GM23338 (cell line): ENCODE measurements around the gene PIGR. TPM values are rescaled to one million over a fixed set of nuclear protein-coding genes. Genes with fewer than 3 reads are reported as not detected.

Experiments used
- ATAC-seq: fragments of 200-7000 bp; cut with Tn5 transposase; 3 replicates; pipeline ENCODE4 v1.9.1; 2020
- DNase-seq: peaks from one replicate; pipeline ENCODE4 v3.0.0-alpha.2; 2015; ENCODE audit warnings: low spot score
- H2AFZ ChIP-seq: fragments of 200-600 bp; sonication (generic); 2 replicates; pipeline ENCODE4 v1.8.0; 2016; ENCODE audit warnings: antibody characterized with exemption, mild to moderate bottlenecking, moderate library complexity
- H3F3A ChIP-seq: fragments of 200-600 bp; sonication (generic); replicated peaks from 2 replicates; pipeline ENCODE4 v1.8.0; 2017; ENCODE audit warnings: antibody characterized with exemption, mixed run types, low read depth
- H3K27ac ChIP-seq: fragments of 200-600 bp; sonication (generic); 2 replicates; pipeline ENCODE4 v1.6.1; 2016; ENCODE audit warnings: low read depth
- H3K27me3 ChIP-seq: fragments of 200-600 bp; sonication (generic); 2 replicates; pipeline ENCODE4 v1.8.0; 2016; ENCODE audit warnings: mild to moderate bottlenecking, mixed run types, moderate library complexity; ENCODE audit not compliant: insufficient read depth
- H3K36me3 ChIP-seq: fragments of 200-600 bp; sonication (generic); 2 replicates; pipeline ENCODE4 v1.8.0; 2016; ENCODE audit warnings: mild to moderate bottlenecking; ENCODE audit not compliant: insufficient read depth
- H3K4me1 ChIP-seq: fragments of 200-600 bp; sonication (generic); 2 replicates; pipeline ENCODE4 v1.8.0; 2016; ENCODE audit warnings: mild to moderate bottlenecking, moderate library complexity; ENCODE audit not compliant: insufficient read depth
- H3K4me2 ChIP-seq: fragments of 200-600 bp; sonication (generic); 2 replicates; pipeline ENCODE4 v1.7.1; 2017; ENCODE audit warnings: mixed run types
- H3K4me3 ChIP-seq: fragments of 200-600 bp; sonication (generic); 2 replicates; pipeline ENCODE4 v1.6.1; 2016; ENCODE audit warnings: mixed run types
- H3K79me2 ChIP-seq: fragments of 200-600 bp; sonication (generic); replicated peaks from 2 replicates; pipeline ENCODE4 v1.8.0; 2017; ENCODE audit warnings: mild to moderate bottlenecking; ENCODE audit not compliant: insufficient read depth
- H3K9me2 ChIP-seq: fragments of 200-600 bp; sonication (generic); 2 replicates; pipeline ENCODE4 v1.8.0; 2017; ENCODE audit not compliant: insufficient read depth
- H4K20me1 ChIP-seq: fragments of 200-600 bp; sonication (generic); replicated peaks from 2 replicates; pipeline ENCODE4 v1.8.0; 2017; ENCODE audit warnings: mild to moderate bottlenecking; ENCODE audit not compliant: insufficient read depth
- H3K27ac Mint-ChIP-seq: 2 replicates; pipeline ENCODE4 v1.8.0; 2020; ENCODE audit warnings: inconsistent platforms, mild to moderate bottlenecking, moderate library complexity, mixed read lengths
- H3K27me3 Mint-ChIP-seq: 3 replicates; pipeline ENCODE4 v1.8.0; 2022; ENCODE audit warnings: low read depth, mild to moderate bottlenecking, moderate library complexity, mixed read lengths, inconsistent platforms; ENCODE audit not compliant: insufficient read depth, poor library complexity
- H3K36me3 Mint-ChIP-seq: 3 replicates; pipeline ENCODE4 v1.8.0; 2021; ENCODE audit warnings: low read depth, mild to moderate bottlenecking, inconsistent platforms, moderate library complexity, mixed read lengths
- H3K4me1 Mint-ChIP-seq: 3 replicates; pipeline ENCODE4 v1.8.0; 2020; ENCODE audit warnings: mild to moderate bottlenecking, inconsistent platforms, mixed read lengths
- H3K4me3 Mint-ChIP-seq: 3 replicates; pipeline ENCODE4 v1.8.0; 2021; ENCODE audit warnings: moderate library complexity, mild to moderate bottlenecking, inconsistent platforms, mixed read lengths
- H3K9me3 Mint-ChIP-seq: 3 replicates; pipeline ENCODE4 v1.8.0; 2020; ENCODE audit warnings: moderate library complexity, mild to moderate bottlenecking, inconsistent platforms, mixed read lengths
- CREB1 ChIP-seq: fragments of 250-450 bp; sonication (Bioruptor Pico); IDR thresholded peaks from 2 replicates; pipeline ENCODE4 v1.5.0; 2020; ENCODE audit warnings: low read depth, mild to moderate bottlenecking, moderate library complexity
- CTCF ChIP-seq, 2 experiments: fragments of 200-600 bp in 1 of 2; sonication (generic) in 1 of 2; conservative IDR thresholded peaks; 2 replicates each; pipeline versions ENCODE4 v1.5.1 to v1.6.1; 2016 to 2017; ENCODE audit warnings: antibody characterized with exemption in 2 of 2, low read depth in 2 of 2, mild to moderate bottlenecking in 2 of 2, moderate library complexity in 1 of 2
- EZH2 ChIP-seq: fragments of 200-600 bp; sonication (generic); IDR thresholded peaks from one replicate; pipeline ENCODE4 v1.8.0; 2017; ENCODE audit warnings: antibody characterized with exemption, mild to moderate bottlenecking, low read depth; ENCODE audit not compliant: unreplicated experiment
- EZH2phosphoT487 ChIP-seq: fragments of 200-600 bp; sonication (generic); IDR thresholded peaks from one replicate; pipeline ENCODE4 v1.8.1; 2018; ENCODE audit warnings: antibody characterized with exemption; ENCODE audit not compliant: unreplicated experiment
- JUNB ChIP-seq: IDR thresholded peaks from one replicate; pipeline ENCODE4 v1.6.1; 2016; ENCODE audit warnings: antibody characterized with exemption; ENCODE audit not compliant: unreplicated experiment
- NANOG ChIP-seq: IDR thresholded peaks from 2 replicates; pipeline ENCODE4 v1.6.1; 2016; ENCODE audit warnings: antibody characterized with exemption, borderline replicate concordance
- POLR2AphosphoS5 ChIP-seq: IDR thresholded peaks from 2 replicates; pipeline ENCODE4 v1.6.1; 2016; ENCODE audit warnings: antibody characterized with exemption, low read depth
- STAT1 ChIP-seq: IDR thresholded peaks from one replicate; pipeline ENCODE4 v1.6.1; 2016; ENCODE audit warnings: antibody characterized with exemption; ENCODE audit not compliant: unreplicated experiment
- ZNF114 ChIP-seq: fragments of 250-450 bp; sonication (Bioruptor Pico); IDR thresholded peaks from 2 replicates; pipeline ENCODE4 v1.5.0; 2020; ENCODE audit warnings: mild to moderate bottlenecking, moderate library complexity
- ZNF331 ChIP-seq: fragments of 250-450 bp; sonication (Bioruptor Pico); IDR thresholded peaks from 2 replicates; pipeline ENCODE4 v1.5.0; 2020; ENCODE audit warnings: low read depth, mild to moderate bottlenecking, moderate library complexity
- ZNF462 ChIP-seq: fragments of 250-450 bp; sonication (Bioruptor Pico); IDR thresholded peaks from 2 replicates; pipeline ENCODE4 v1.5.0; 2020; ENCODE audit warnings: mild to moderate bottlenecking, moderate library complexity
- polyA plus RNA-seq: library from polyadenylated mRNA; unstranded; fragments of >200 nt; fragmentation: Nextera tagmentation; extraction: Ambion mirVana; gene quantifications from 2 replicates; pipeline ENCODE4 v1.2.1, GENCODE V29; 2016
- total RNA-seq: library from RNA; depleted of rRNA; stranded (reverse); fragments of >200 nt; shearing (Covaris generic); gene quantifications from 2 replicates; pipeline ENCODE4 v1.2.3, GENCODE V29; 2014
- TF ChIP-seq, protein P1 (sequence below): IDR thresholded peaks from one replicate; pipeline ENCODE4 v1.6.1; 2018; ENCODE audit warnings: antibody characterized with exemption; ENCODE audit not compliant: unreplicated experiment
- TF ChIP-seq, protein P2 (sequence below): IDR thresholded peaks from 2 replicates; pipeline ENCODE4 v1.6.1; 2016; ENCODE audit warnings: antibody characterized with exemption

The PIGR gene
- total and polyA plus RNA-seq, 2 experiments from 2014 or later = not detected

DNA sequence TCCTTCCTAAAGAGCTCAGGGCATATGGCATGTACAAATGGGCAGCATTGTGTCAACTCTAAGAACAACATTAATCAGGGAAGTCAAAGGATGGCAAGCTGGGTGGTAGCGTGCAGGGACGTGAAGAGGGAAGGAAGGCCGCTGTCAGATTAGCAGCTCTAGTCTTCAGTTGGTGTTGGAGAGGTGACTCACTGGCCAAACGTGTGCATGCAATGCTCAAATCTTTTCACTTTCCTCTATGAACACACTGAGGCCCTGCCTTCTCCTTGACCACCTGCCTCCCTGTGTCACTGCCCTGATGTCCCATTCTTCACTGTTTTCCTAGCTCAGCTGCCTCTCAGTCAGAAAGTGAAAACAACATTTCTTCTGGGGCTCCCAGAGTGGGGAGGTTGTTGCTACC lies 5.9 kb upstream of the PIGR start:
- TF ChIP-seq ZNF114 (CRISPR knock-in tag) = no peak
- no peak for TF ChIP-seq EZH2
- no peak for TF ChIP-seq STAT1
- TF ChIP-seq, protein P1, sequence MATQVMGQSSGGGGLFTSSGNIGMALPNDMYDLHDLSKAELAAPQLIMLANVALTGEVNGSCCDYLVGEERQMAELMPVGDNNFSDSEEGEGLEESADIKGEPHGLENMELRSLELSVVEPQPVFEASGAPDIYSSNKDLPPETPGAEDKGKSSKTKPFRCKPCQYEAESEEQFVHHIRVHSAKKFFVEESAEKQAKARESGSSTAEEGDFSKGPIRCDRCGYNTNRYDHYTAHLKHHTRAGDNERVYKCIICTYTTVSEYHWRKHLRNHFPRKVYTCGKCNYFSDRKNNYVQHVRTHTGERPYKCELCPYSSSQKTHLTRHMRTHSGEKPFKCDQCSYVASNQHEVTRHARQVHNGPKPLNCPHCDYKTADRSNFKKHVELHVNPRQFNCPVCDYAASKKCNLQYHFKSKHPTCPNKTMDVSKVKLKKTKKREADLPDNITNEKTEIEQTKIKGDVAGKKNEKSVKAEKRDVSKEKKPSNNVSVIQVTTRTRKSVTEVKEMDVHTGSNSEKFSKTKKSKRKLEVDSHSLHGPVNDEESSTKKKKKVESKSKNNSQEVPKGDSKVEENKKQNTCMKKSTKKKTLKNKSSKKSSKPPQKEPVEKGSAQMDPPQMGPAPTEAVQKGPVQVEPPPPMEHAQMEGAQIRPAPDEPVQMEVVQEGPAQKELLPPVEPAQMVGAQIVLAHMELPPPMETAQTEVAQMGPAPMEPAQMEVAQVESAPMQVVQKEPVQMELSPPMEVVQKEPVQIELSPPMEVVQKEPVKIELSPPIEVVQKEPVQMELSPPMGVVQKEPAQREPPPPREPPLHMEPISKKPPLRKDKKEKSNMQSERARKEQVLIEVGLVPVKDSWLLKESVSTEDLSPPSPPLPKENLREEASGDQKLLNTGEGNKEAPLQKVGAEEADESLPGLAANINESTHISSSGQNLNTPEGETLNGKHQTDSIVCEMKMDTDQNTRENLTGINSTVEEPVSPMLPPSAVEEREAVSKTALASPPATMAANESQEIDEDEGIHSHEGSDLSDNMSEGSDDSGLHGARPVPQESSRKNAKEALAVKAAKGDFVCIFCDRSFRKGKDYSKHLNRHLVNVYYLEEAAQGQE = no peak
- no peak for TF ChIP-seq EZH2phosphoT487
- TF ChIP-seq, protein P2, sequence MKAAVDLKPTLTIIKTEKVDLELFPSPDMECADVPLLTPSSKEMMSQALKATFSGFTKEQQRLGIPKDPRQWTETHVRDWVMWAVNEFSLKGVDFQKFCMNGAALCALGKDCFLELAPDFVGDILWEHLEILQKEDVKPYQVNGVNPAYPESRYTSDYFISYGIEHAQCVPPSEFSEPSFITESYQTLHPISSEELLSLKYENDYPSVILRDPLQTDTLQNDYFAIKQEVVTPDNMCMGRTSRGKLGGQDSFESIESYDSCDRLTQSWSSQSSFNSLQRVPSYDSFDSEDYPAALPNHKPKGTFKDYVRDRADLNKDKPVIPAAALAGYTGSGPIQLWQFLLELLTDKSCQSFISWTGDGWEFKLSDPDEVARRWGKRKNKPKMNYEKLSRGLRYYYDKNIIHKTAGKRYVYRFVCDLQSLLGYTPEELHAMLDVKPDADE = no peak
- no peak for TF ChIP-seq POLR2AphosphoS5
- no peak for TF ChIP-seq ZNF331
- no peak for TF ChIP-seq NANOG
- TF ChIP-seq CREB1 = no peak
- no peak for TF ChIP-seq CTCF (conservative IDR thresholded peaks at IDR 0.05; ENCODE audit: low read depth in 2 of 2)
- TF ChIP-seq JUNB = no peak
- no peak for TF ChIP-seq ZNF462

More for the DNA sequence above, 5.9 kb upstream of the PIGR start:
- Mint-ChIP-seq H3K4me3 (no peak overlapping the region), H3K4me1 (no peaks in the 10 kb centered on the region), H3K27me3 (peaks cover 5% of the 10 kb centered on the region), H3K9me3 (no peaks in the 10 kb centered on the region), H3K27ac (no peak overlapping the region), H3K36me3 (no peaks in the 10 kb centered on the region)
- H3K27me3 ChIP-seq = no peaks in the 10 kb centered on the region
- no peaks in the 10 kb centered on the region for H3K36me3 ChIP-seq
- H2AFZ ChIP-seq = no peak overlapping the region
- no peak overlapping the region for H3K27ac ChIP-seq
- peaks cover 4% of the 10 kb centered on the region; the same call in 1 of the 2 replicates for H3K9me2 ChIP-seq
- H4K20me1 ChIP-seq = no peaks in the 10 kb centered on the region
- no peaks in the 10 kb centered on the region for H3K79me2 ChIP-seq
- no peak overlapping the region for H3K4me3 ChIP-seq
- ATAC-seq = no peak
- H3F3A ChIP-seq = no peaks in the 10 kb centered on the region
- no peaks in the 10 kb centered on the region for H3K4me1 ChIP-seq
- no peak for DNase-seq
- H3K4me2 ChIP-seq = no peak overlapping the region
